GM18507 (cell line): ENCODE results near the gene ZNF792.
"Not testable (repeated sequence)": the region's sequence is repeated elsewhere in the genome, so short reads cannot be mapped to it uniquely, and the experiment has no call there.

Experiments
- DNase-seq: peaks from one replicate; pipeline ENCODE4 v3.0.0; 2011; ENCODE audit warnings: low read depth; ENCODE audit not compliant: insufficient read length; ENCODE audit errors: extremely low spot score
- FAIRE-seq: peaks from 2 replicates; lab custom pipeline; 2011; peaks lifted over from hg19 to GRCh38; lab: Jason Lieb, UNC

The ZNF792 gene

DNA sequence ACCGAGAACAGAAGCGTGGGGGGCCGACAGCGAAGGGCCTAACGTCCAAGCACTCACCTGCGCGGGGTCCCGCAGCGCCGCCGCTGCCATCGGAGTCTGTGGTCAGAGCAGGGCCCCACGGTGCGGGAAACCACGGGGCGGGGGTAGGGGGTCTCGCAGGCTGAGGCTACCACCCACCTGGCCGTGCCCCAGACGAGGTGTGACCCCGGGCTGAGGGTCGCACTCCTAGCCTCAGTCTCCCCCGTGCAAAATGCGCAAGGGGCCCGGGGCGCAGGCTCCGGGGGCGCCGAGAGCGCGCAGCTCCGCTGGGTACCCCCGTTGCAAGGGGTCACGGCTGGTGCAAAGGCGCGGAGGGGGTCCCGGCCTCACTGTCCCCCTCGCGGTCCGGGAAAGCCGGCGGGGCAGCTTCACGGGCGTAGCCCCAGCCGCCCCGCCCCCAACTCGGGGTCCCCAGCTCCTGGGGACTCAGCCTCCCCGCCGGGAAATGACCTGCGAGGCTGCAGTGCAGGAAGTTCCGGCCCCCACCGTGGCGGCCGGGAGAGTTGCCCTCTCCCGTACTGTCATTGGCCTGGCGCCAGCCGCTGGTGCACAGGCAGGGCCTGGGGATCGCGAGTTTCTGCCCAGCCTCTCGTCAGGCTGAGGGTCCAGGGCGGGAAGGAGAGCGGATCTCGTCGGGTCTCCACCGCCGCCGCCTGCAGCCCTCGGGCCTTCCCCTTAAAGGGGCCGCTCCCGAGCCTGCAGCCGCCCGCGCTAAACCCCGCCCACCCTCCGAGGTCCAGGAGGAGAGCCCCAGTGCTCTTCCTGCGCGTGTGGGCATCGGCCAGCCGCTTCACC, at the start of gene ZNF792:
TSS of gene ZNF792 (minus strand) at position 657 of the 834 bp plus-strand sequence. CDS start at position 90, 567 bp downstream.
- FAIRE-seq = peak; percentile 39
- peak; percentile 54 for DNase-seq

DNA sequence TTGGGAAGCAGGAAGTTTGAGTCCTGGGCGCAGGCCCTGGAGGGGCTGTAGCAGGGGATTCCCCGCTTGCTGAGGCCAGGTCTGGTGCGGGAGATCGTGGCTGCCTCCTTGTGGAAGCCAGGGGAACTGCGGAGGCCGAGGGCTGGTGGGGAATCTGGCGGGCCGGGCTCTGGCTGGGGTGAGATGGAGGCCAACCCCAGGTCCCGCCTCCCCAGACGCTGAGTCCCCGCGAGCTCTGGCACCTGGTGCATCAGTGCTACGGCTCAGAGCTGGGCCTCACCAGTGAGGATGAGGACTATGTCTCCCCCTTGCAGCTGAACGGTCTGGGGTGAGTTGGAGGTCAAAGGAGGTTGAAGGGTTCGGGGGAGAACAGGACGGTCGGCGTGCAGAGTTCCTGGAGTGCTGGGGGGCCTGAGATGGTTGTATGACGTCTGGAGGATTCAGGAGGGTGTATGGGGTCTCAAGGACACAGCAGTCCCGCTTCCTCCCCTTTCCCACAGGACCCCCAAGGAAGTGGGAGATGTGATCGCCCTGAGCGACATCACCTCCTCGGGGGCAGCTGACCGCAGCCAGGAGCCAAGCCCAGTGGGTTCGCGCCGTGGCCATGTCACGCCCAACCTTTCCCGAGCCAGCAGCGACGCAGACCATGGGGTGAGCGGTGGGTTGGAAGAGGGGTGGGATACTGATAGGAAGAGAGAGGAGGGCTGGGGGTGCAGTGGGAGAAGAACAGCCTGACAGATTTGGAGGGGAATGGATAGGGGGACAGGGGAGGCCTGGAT, 49.2 kb upstream of the ZNF792 start:
- peak; percentile 75 for FAIRE-seq
- DNase-seq = peak; percentile 79

GRCh38 chr19:35011737-35012682, 48.0 kb upstream of the ZNF792 start:
- FAIRE-seq = no peak
- no peak for DNase-seq

- DNase-seq = no peak
- no peak for FAIRE-seq
Observed at GRCh38 chr19:35011091-35011689, 47.2 kb upstream of the ZNF792 start.

DNA sequence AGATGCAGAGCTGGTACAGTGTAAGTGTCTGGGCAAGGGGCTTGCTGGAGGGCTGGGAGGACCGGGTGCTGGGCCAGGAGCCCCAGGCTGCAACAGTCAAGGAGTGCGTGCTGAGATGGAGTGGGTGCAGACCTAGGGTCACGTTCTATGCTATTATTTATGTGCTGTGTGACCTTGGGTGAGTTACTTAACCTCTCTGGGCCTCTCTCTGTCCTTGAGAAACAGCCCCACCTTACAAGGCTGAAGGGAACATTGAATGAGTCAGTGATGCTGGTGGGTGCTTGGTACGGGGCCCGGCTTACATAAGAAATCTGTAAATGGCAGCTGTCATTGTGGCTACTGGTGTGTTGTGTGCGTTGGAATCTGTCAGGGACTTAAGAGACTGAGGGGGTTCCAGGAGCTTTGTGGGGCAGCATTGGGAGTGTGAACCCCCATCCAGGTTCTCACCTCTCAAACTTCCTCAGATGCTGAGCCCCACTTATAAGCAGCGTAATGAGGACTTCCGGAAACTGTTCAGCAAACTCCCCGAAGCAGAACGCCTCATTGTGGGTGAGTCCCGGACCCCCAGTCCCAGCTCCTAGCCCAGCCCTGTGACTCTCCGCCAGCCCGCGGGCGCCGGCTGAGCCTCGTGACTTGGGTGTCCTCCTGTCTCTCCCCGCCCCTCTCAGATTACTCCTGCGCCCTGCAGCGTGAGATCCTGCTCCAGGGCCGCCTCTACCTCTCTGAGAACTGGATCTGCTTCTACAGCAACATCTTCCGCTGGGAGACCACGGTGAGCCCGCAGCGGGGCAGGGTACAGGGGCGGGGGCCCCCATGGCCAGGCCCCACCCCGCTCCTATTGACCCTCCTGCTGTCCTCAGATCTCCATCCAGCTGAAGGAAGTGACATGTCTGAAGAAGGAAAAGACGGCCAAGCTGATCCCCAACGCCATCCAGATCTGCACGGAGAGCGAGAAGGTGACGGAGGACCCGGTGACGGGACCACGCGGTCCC, 45.7 kb upstream of the ZNF792 start:
- FAIRE-seq (no peak), DNase-seq (no peak)

DNA sequence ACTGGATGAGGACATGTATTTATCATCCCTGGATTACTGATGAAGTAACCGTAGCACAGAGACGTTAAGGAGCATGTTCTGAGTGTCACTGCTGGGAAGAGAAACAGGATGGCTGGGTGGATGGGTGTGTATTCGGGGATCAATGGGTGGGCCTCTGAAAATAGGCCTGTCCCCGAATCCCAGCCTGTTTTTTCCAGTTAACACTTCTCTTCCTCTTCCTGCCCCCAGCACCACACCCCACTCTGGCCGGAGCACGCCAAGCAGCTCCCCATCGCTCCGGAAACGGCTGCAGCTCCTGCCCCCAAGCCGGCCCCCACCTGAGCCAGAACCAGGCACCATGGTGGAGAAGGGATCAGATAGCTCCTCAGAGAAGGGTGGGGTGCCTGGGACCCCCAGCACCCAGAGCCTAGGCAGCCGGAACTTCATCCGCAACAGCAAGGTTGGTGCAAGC, 44.9 kb upstream of the ZNF792 start:
- no peak for FAIRE-seq

GRCh38 chr19:35007427-35007826, 43.4 kb upstream of the ZNF792 start:
- not testable (repeated sequence) for DNase-seq, FAIRE-seq

More for the DNA sequence above, 44.9 kb upstream of the ZNF792 start:
- DNase-seq = no peak

DNA sequence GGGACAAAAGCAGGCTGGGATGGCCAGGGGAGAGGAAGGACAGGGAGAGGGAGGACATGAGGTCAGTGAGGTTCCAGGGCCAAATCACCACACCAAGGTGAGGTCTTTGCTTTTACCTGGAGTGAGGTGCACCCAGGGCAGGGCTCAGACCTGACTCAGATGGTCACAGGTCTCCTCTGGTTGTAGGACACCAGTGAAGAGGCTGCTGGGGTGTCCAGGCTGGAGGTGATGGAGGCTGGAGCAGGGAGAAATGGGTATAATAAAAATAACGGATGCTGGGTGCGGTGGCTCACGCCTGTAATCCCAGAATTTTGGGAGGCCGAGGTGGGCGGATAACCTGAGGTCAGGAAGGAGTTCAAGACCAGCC, 43.0 kb upstream of the ZNF792 start:
- DNase-seq = no peak
- no peak for FAIRE-seq

DNA sequence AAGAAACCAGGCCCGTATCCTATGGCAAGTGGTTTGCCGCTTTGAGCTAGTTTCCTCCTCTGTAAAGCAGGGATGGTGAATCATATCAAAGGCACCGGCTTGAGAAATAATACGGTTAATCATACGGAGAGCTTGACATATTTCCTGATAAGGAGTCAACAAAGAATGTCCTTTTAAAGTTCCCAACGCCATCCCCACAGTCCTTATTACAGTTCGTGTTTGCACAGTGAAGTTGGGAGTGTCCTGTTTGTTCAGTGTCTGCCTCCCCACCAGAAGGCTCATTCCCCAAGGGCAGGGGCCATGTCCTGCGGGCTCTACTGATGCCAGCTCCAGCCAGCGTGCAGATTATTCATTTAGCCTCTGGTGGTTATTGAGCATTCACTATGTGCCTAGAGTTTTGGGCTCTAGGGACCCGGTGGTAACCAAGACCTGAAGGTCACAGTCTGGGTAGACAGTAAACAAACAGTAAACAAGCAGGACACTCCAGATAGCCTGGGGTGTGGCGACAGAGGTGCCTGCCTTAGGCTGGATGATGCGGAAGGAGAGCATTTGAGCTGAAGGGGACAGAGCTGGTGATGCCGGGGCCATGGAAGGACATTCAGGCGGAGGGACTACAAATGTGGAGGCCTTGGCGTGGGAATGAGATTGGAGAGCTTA, 42.4 kb upstream of the ZNF792 start:
- no peak for FAIRE-seq
- no peak for DNase-seq

GRCh38 chr19:35006007-35006341, 41.9 kb upstream of the ZNF792 start:
- FAIRE-seq, DNase-seq: not testable (repeated sequence)

- DNase-seq (no peak), FAIRE-seq (no peak)
Observed at GRCh38 chr19:35005256-35005977, 41.4 kb upstream of the ZNF792 start.

DNA sequence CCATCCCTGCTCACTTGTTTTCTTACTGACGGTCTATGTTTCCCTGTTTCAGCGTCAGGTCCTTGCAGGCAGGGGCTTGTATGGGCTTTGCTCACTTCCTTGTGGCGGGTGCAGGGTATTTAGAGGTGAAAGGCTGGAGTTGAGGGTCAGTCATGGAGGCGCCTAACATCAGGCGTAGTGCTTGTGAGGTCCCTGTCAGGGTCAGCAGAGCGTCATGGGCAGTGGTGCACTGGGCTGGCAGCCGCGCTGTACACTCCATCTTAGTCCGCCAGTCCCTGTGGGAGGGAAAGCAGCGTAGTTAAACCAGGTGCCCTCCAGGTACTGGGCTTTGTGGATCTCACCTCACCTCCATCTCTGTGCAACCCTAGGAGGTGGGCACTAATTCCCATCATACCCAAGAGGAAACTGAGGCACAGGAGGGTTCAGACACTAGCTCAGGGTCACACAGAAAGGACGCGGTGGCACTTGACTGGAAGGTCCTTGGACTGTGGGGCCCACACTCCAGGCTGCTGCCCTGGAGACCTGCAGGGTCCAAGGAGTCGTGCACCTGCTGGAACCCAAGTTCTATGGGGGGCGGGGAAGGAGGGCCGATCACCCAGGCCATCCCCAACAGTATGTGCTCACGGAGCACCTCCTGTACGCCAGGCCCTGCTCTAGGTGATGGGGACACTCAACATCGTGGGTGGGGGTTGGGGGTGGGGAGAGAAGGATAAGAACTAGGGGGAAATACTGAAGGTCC, 40.7 kb upstream of the ZNF792 start:
- no peak for DNase-seq
- no peak for FAIRE-seq

DNA sequence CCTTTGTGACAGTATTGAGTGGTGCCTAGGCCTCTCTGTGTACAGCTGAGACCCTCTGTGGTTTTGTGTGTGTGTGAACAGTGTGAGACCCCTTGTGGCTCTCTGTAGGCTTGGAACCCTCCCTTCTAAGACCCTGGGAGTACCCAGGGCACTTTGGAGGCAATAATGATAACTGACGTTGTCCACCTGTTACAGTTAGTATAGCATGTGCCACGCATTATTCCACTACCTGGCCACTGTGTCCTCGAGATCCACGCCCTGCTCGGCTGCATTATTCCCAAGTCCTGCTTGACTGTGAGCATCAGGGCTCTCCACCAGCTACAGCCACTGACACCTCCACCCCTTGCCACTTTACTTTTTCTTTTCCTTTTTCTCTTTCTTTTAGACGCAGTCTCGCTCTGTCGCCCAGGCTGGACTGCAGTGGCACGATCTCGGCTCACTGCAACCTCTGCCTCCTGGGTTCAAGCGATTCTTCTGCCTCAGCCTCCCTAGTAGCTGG, 38.1 kb upstream of the ZNF792 start:
- DNase-seq (no peak), FAIRE-seq (no peak)

- DNase-seq (no peak), FAIRE-seq (peak; percentile 59)
Observed at GRCh38 chr19:35000647-35001501, 36.8 kb upstream of the ZNF792 start.

DNA sequence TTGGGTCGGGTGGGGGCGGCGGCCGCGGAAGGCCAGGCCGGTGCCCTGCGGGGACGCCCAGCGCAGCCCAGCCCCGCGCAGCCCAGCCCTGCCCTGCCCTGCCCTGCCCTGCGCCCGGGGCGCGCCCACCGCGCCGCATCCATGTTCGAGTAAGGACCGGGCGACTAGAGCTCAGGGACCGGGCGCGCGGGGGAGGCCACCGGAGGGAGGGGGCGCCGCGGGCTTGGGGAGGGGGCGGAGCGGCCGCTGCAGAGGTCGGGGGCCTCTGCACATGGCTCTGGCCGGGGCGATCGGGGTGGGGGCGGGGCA, 36.3 kb upstream of the ZNF792 start:
- FAIRE-seq (no peak), DNase-seq (no peak)
